ENCODE data around the gene FBRSL1.
"Not testable (repeated sequence)": the region's sequence is repeated elsewhere in the genome, so short reads cannot be mapped to it uniquely, and the experiment has no call there.

Gene FBRSL1

GRCh38 chr12:132453361-132454192 lies 36.4 kb upstream of the FBRSL1 start:
- in situ Hi-C loops (cut with HindIII; ENCODE audit: low sequenced_read_pairs): no loop called here

GRCh38 chr12:132454193-132454932 lies 35.6 kb upstream of the FBRSL1 start:
- in situ Hi-C loops (cut with HindIII; ENCODE audit: low sequenced_read_pairs): no loop called here

- in situ Hi-C loops (cut with HindIII; ENCODE audit: low sequenced_read_pairs): no loop called here
Observed at GRCh38 chr12:132454933-132455418, 35.0 kb upstream of the FBRSL1 start.

GRCh38 chr12:132455565-132455964 lies 34.4 kb upstream of the FBRSL1 start:
- in situ Hi-C loops (cut with HindIII; ENCODE audit: low sequenced_read_pairs): no loop called here

- in situ Hi-C loops (cut with HindIII; ENCODE audit: low sequenced_read_pairs): no loop called here
Observed at GRCh38 chr12:132456186-132456943, 33.6 kb upstream of the FBRSL1 start.

GRCh38 chr12:132456944-132457495 lies 32.9 kb upstream of the FBRSL1 start:
- in situ Hi-C loops (cut with HindIII; ENCODE audit: low sequenced_read_pairs): no loop called here

GRCh38 chr12:132458441-132458840 lies 31.5 kb upstream of the FBRSL1 start:
- in situ Hi-C loops (cut with HindIII; ENCODE audit: low sequenced_read_pairs): no loop called here

- in situ Hi-C loops (cut with HindIII; ENCODE audit: low sequenced_read_pairs): no loop called here
Observed at GRCh38 chr12:132458846-132459641, 30.9 kb upstream of the FBRSL1 start.

- in situ Hi-C loops (cut with HindIII; ENCODE audit: low sequenced_read_pairs): no loop called here
Observed at GRCh38 chr12:132460571-132460970, 29.4 kb upstream of the FBRSL1 start.

GRCh38 chr12:132461526-132461925 lies 28.4 kb upstream of the FBRSL1 start:
- in situ Hi-C loops (cut with HindIII; ENCODE audit: low sequenced_read_pairs): no loop called here

GRCh38 chr12:132462788-132463187 lies 27.2 kb upstream of the FBRSL1 start:
- in situ Hi-C loops (cut with HindIII; ENCODE audit: low sequenced_read_pairs): no loop called here

- in situ Hi-C loops (cut with HindIII; ENCODE audit: low sequenced_read_pairs): not testable (repeated sequence)
Observed at GRCh38 chr12:132463284-132463924, 26.5 kb upstream of the FBRSL1 start.

- in situ Hi-C loops (cut with HindIII; ENCODE audit: low sequenced_read_pairs): not testable (repeated sequence)
Observed at GRCh38 chr12:132464304-132464703, 25.6 kb upstream of the FBRSL1 start.

GRCh38 chr12:132464820-132465219 lies 25.1 kb upstream of the FBRSL1 start:
- in situ Hi-C loops (cut with HindIII; ENCODE audit: low sequenced_read_pairs): no loop called here

- in situ Hi-C loops (cut with HindIII; ENCODE audit: low sequenced_read_pairs): no loop called here
Observed at GRCh38 chr12:132465269-132466190, 24.4 kb upstream of the FBRSL1 start.

- in situ Hi-C loops (cut with HindIII; ENCODE audit: low sequenced_read_pairs): no loop called here
Observed at GRCh38 chr12:132466241-132467201, 23.4 kb upstream of the FBRSL1 start.

GRCh38 chr12:132467511-132467910 lies 22.4 kb upstream of the FBRSL1 start:
- in situ Hi-C loops (cut with HindIII; ENCODE audit: low sequenced_read_pairs): no loop called here

Data from DLD1 (cell line).